ENCODE results near the gene C1D.
"Not testable (repeated sequence)": the region's sequence is repeated elsewhere in the genome, so short reads cannot be mapped to it uniquely, and the experiment has no call there.

Gene C1D

DNA sequence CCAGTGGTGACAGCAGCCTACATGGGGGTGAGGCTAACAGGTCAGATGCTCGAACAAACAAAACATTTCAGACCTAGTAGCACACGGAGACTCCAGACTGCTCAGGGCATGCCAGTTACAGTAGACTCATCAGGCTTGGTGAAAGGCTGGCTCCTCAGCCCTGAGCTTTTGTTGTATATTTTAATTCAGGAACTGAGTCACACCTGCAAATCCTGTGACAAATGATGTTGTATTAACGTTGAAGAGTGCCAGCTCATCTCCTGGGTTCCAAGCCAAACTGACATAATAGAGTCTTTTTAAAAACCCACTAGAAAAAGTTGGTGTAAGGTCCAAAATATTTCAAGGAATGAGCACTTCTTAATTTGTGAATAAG, 65.3 kb downstream of the C1D start:
- peaks cover 22% of the 10 kb centered on the region for H3K27me3 Mint-ChIP-seq
- no peaks in the 10 kb centered on the region for H3K4me1 Mint-ChIP-seq (ENCODE audit: low read depth)
- H3K4me3 Mint-ChIP-seq: no peak overlapping the region
- no peaks in the 10 kb centered on the region for H3K9me3 Mint-ChIP-seq
- H3K36me3 Mint-ChIP-seq (ENCODE audit: low read depth): no peaks in the 10 kb centered on the region
- H3K27ac Mint-ChIP-seq: no peak overlapping the region

DNA sequence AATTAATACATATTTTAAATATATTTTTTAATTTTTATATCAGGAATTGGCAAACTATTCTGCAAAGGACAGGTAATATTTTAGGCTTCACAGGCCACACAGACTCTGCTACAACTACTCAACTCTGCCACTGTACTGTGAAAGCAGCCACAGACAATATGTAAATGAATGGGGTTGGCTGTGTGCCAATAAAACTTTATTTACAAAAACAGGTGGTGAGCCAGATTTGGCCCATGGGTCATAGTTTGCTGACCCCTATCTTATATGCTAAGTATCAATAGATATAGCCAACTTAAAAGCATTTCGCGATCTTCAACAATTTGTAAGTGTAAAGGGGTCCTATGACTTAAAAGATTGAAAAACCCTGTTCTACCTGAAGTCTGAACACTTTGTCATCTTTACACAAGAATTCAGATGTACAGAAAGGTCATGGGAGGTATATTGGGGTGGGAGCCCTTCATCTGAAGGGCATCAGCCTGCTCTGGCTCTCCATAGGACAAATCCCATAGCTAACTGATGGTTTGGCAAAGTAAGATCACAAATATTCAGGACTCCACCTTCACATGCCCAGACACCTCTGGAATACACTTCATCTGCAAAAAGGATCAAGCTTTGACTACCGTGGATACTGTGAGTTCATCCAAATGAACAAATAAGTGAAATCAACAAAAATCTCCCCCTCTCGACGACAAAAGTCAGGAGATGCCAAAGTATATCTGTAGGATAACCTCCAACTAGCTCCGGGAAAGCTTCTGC, 65.9 kb downstream of the C1D start:
- H3K4me3 Mint-ChIP-seq: no peak overlapping the region
- peaks cover 21% of the 10 kb centered on the region for H3K27me3 Mint-ChIP-seq
- no peaks in the 10 kb centered on the region for H3K36me3 Mint-ChIP-seq (ENCODE audit: low read depth)
- no peaks in the 10 kb centered on the region for H3K9me3 Mint-ChIP-seq
- no peak overlapping the region for H3K27ac Mint-ChIP-seq
- no peaks in the 10 kb centered on the region for H3K4me1 Mint-ChIP-seq (ENCODE audit: low read depth)

DNA sequence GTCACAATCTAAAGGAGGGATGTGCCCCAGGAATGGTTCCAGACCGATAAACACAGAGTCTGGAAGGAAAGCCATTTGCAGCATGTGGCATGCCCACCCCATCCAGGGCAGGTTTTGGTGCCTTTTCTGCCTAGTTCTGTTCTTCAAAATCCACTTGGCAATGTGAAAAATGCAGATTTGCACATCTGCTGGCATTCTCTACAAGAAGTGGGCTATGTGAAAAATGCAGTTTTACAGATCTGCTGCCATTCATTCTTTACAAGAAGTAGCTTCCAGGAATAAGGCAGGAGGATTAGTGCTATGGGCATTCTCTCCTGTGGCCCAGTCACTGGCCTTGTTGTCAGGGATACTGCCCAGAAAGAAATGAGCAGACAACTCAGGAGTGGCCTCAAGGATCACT, 68.1 kb downstream of the C1D start:
- no peaks in the 10 kb centered on the region for H3K36me3 Mint-ChIP-seq (ENCODE audit: low read depth)
- no peak overlapping the region for H3K4me3 Mint-ChIP-seq
- no peaks in the 10 kb centered on the region for H3K4me1 Mint-ChIP-seq (ENCODE audit: low read depth)
- no peak overlapping the region for H3K27ac Mint-ChIP-seq
- peaks cover 15% of the 10 kb centered on the region for H3K27me3 Mint-ChIP-seq
- H3K9me3 Mint-ChIP-seq: no peaks in the 10 kb centered on the region

GRCh38 chr2:67994069-67994468, 68.7 kb downstream of the C1D start:
- not testable (repeated sequence) for H3K9me3 Mint-ChIP-seq; H3K4me3 Mint-ChIP-seq; H3K4me1 Mint-ChIP-seq (ENCODE audit: low read depth); H3K27ac Mint-ChIP-seq; H3K36me3 Mint-ChIP-seq (ENCODE audit: low read depth)
- H3K27me3 Mint-ChIP-seq: peaks cover 15% of the 10 kb centered on the region

DNA sequence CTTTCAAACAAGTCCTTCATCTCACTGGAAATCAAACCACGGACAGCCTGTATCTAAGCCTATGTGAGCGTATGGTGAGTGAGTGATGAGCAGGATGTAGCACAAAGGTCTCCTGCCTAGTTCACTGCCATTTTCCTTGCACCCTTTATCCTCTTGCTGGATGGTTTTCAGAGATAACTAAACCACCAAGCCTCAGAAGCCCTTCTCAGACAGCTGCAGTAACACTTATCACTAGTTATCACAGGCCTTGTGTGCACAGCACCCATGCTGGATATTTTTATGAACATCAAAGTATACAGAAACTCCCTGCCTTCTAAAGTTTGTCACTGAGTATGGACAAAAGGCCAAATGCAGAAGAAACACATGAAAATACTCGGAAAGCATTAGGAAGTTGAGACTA, 69.5 kb downstream of the C1D start:
- Mint-ChIP-seq H3K4me1 (ENCODE audit: low read depth) (no peaks in the 10 kb centered on the region), H3K27me3 (peaks cover 10% of the 10 kb centered on the region), H3K4me3 (no peak overlapping the region), H3K27ac (no peak overlapping the region), H3K9me3 (no peaks in the 10 kb centered on the region), H3K36me3 (ENCODE audit: low read depth) (no peaks in the 10 kb centered on the region)

- H3K4me3 Mint-ChIP-seq: no peak overlapping the region
- no peak overlapping the region for H3K27ac Mint-ChIP-seq
- H3K27me3 Mint-ChIP-seq: peaks cover 7% of the 10 kb centered on the region
- no peaks in the 10 kb centered on the region for H3K4me1 Mint-ChIP-seq (ENCODE audit: low read depth)
- H3K9me3 Mint-ChIP-seq: no peaks in the 10 kb centered on the region
- H3K36me3 Mint-ChIP-seq (ENCODE audit: low read depth): no peaks in the 10 kb centered on the region
Observed at GRCh38 chr2:67991456-67991855, 71.3 kb downstream of the C1D start.

All from stimulated activated naive CD8-positive, alpha-beta T cell treated with anti-CD3 and anti-CD28 coated beads, Interleukin-15, Interleukin-2, amounts not matched to agents 100 ng/mL and 50 ng/mL, for 24 hours (primary cell).